SU-DHL-6 (cell line): ENCODE data around the gene BCL2.

Experiments used
- H2AFZ ChIP-seq: fragments of 200-600 bp; sonication (generic); 2 replicates; pipeline ENCODE4 v1.6.1; 2014; ENCODE audit warnings: low read depth, mild to moderate bottlenecking, moderate library complexity, mixed read lengths, antibody characterized with exemption, low read length; ENCODE audit not compliant: severe bottlenecking
- H3F3A ChIP-seq: fragments of 200-600 bp; shearing (Covaris generic); 2 replicates; pipeline ENCODE4 v1.6.0; 2016; ENCODE audit warnings: antibody characterized with exemption, mild to moderate bottlenecking; ENCODE audit not compliant: insufficient read depth
- H3K27ac ChIP-seq: fragments of 200-600 bp; sonication (generic); 2 replicates; pipeline ENCODE4 v1.5.1; 2016; ENCODE audit warnings: low read depth, mild to moderate bottlenecking, low read length, moderate library complexity, mixed read lengths
- H3K27me3 ChIP-seq: fragments of 200-600 bp; sonication (generic), shearing (Covaris generic); 2 replicates; pipeline ENCODE4 v1.6.0; 2014; ENCODE audit warnings: mild to moderate bottlenecking, low read length
- H3K36me3 ChIP-seq: fragments of 200-600 bp; sonication (generic); 2 replicates; pipeline ENCODE4 v1.6.1; 2014; ENCODE audit warnings: mild to moderate bottlenecking, low read length, mixed read lengths
- H3K4me2 ChIP-seq: fragments of 300-600, 200-600 bp; shearing (Covaris generic), sonication (generic); 2 replicates; pipeline ENCODE4 v1.6.0; 2014; ENCODE audit warnings: low read length, low read depth, mild to moderate bottlenecking; ENCODE audit not compliant: poor library complexity, severe bottlenecking
- H3K4me3 ChIP-seq: fragments of 200-600 bp; sonication (generic); 2 replicates; pipeline ENCODE4 v1.5.1; 2014; ENCODE audit warnings: antibody characterized with exemption, low read length, mild to moderate bottlenecking, mixed read lengths; ENCODE audit not compliant: insufficient read depth, poor library complexity, severe bottlenecking
- H3K79me2 ChIP-seq: fragments of 200-600 bp; sonication (generic); 2 replicates; pipeline ENCODE4 v1.6.1; 2014; ENCODE audit warnings: mild to moderate bottlenecking, low read length, moderate library complexity; ENCODE audit not compliant: insufficient read depth
- H3K9ac ChIP-seq: fragments of 200-600 bp; sonication (generic); 2 replicates; pipeline ENCODE4 v1.7.0; 2014; ENCODE audit warnings: mild to moderate bottlenecking, low read length
- H3K9me2 ChIP-seq: fragments of 200-600 bp; sonication (generic); replicated peaks from 2 replicates; pipeline ENCODE4 v1.6.1; 2014; ENCODE audit warnings: low read length; ENCODE audit not compliant: insufficient read depth
- H3K9me3 ChIP-seq: fragments of 200-600 bp; sonication (generic); 2 replicates; pipeline ENCODE4 v1.6.1; 2014; ENCODE audit warnings: low read length, mixed read lengths; ENCODE audit not compliant: insufficient read depth
- H4K20me1 ChIP-seq: fragments of 200-600 bp; sonication (generic); 2 replicates; pipeline ENCODE4 v1.6.1; 2014; ENCODE audit warnings: low read depth, mild to moderate bottlenecking, antibody characterized with exemption, low read length, moderate library complexity, mixed read lengths
- CTCF ChIP-seq: fragments of 200-600 bp; sonication (generic); IDR thresholded peaks from one replicate; pipeline ENCODE4 v1.5.1; 2017; ENCODE audit warnings: antibody characterized with exemption, mild to moderate bottlenecking, low read length, moderate library complexity; ENCODE audit not compliant: insufficient read depth, poor library complexity, severe bottlenecking
- EZH2phosphoT487 ChIP-seq: fragments of 200-600 bp; sonication (generic), shearing (Covaris generic); conservative IDR thresholded peaks from 2 replicates; pipeline ENCODE4 v1.6.1; 2018; ENCODE audit warnings: mild to moderate bottlenecking, antibody characterized with exemption, low read length, moderate library complexity, mixed read lengths

The BCL2 gene

DNA sequence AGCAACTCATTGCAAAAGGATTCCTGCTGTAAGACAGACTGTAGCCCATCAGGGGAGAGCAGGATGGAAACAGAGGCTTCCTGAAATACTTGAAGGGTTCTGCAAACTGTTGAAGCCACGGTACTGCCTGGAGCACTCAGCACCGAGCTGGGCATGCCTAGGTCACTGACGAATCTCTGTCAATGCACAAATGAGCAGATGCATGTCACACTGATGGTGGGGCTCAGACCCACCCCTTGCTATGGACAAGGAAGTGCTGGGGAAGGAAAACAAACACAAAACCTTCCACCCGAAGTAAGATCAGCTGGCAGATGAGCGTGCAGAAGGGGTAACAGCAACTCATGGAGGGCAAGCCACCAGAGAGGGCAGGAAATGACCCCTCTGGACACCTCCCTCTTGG lies 136.7 kb downstream of the BCL2 start:
- H2AFZ ChIP-seq, result no peak overlapping the region
- TF ChIP-seq EZH2phosphoT487, result no peak
- TF ChIP-seq CTCF, result no peak
- H3K36me3 ChIP-seq, result 0 out of 2 replicates have a peak, but pooled peaks cover 4% of the 10 kb centered on the region
- H3K79me2 ChIP-seq, result peaks cover 90% of the 10 kb centered on the region
- H3K9ac ChIP-seq, result no peak overlapping the region
- H3K4me3 ChIP-seq, result no peak overlapping the region
- no peaks in the 10 kb centered on the region for H4K20me1 ChIP-seq
- no peaks in the 10 kb centered on the region for H3K9me3 ChIP-seq
- H3F3A ChIP-seq, result no peaks in the 10 kb centered on the region; the same call in 1 of the 2 replicates
- no peak overlapping the region for H3K4me2 ChIP-seq
- no peaks in the 10 kb centered on the region for H3K9me2 ChIP-seq
- H3K27me3 ChIP-seq, result no peaks in the 10 kb centered on the region
- no peak overlapping the region for H3K27ac ChIP-seq

DNA sequence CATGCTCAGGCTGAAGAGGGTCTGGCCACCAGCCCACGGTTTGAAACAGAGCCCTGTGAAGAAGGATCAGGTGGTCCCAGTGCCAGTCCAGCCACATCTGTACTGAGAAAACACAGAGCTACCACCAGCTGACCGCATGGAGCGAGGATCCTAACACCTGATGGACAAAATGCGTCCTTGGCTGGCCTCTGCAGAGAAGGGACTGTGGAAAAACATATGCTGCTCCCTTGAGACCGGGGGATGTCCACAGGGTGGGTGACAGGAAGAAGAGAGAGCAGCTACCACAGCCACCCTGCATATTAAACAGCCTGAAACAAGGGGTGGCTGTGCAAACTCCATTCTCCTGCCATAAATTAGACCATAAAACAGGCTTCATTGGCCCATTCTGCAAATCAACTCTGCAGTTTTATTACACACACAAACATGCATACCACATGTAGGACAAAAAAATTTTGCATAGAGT lies 137.2 kb downstream of the BCL2 start:
- H3F3A ChIP-seq, result no peaks in the 10 kb centered on the region; the same call in 1 of the 2 replicates
- no peaks in the 10 kb centered on the region for H4K20me1 ChIP-seq
- TF ChIP-seq EZH2phosphoT487 (no peak), CTCF (no peak)
- no peaks in the 10 kb centered on the region for H3K9me3 ChIP-seq
- no peak overlapping the region for H2AFZ ChIP-seq
- 0 out of 2 replicates have a peak, but pooled peaks cover 4% of the 10 kb centered on the region for H3K36me3 ChIP-seq
- H3K9me2 ChIP-seq, result no peaks in the 10 kb centered on the region
- H3K4me3 ChIP-seq, result no peak overlapping the region
- H3K9ac ChIP-seq, result no peak overlapping the region
- H3K27ac ChIP-seq, result no peak overlapping the region
- H3K4me2 ChIP-seq, result no peak overlapping the region
- H3K27me3 ChIP-seq, result no peaks in the 10 kb centered on the region
- peaks cover 88% of the 10 kb centered on the region for H3K79me2 ChIP-seq

DNA sequence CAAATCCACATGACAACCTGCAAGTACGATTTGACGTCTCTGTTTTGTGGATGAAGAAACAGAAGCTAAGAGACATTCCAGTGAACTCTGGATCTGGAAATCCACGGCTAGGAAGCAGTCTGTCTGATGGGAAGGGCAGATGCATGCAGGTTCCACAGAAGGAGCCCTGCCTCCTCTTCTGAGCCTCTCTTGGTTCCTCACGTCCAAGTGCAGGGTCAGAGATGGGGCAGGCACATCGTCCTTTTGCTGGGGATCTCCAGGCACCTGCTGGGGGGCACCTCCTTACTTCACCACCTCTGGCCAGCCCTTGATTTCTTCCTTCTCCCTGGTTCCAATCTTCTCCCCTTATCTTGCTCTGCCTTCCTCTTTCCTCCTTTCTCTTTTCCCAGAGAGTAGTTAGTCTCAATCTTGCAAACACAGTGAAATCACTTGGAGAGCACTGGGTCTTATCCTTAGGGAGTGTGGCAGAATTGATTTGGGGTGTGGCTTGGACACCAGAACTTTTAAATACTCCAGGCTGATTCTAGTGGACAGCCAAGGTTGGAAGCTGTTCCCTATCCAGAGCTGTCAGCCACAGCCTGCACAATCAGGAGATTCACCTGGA lies 137.8 kb downstream of the BCL2 start:
- no peak for TF ChIP-seq CTCF
- no peak for TF ChIP-seq EZH2phosphoT487
- Histone ChIP-seq H3K27me3 (no peaks in the 10 kb centered on the region), H2AFZ (no peak overlapping the region), H3K4me2 (no peak overlapping the region), H3K79me2 (peaks cover 85% of the 10 kb centered on the region), H3K9me2 (no peaks in the 10 kb centered on the region), H3K9ac (no peak overlapping the region), H3F3A (no peaks in the 10 kb centered on the region; the same call in 1 of the 2 replicates), H3K27ac (no peak overlapping the region), H3K4me3 (no peak overlapping the region), H4K20me1 (no peaks in the 10 kb centered on the region), H3K36me3 (0 out of 2 replicates have a peak, but pooled peaks cover 4% of the 10 kb centered on the region), H3K9me3 (no peaks in the 10 kb centered on the region)
